NCI-H2081 (cell line): Measurements from ENCODE around the gene ATP2B2.
"Not testable (repeated sequence)": the region's sequence is repeated elsewhere in the genome, so short reads cannot be mapped to it uniquely, and the experiment has no call there.

Experiments used
- DNase-seq, 2 experiments: peaks; one replicate each; lab custom pipeline; 2025; lab: John Stamatoyannopoulos, UW

Gene ATP2B2

DNA sequence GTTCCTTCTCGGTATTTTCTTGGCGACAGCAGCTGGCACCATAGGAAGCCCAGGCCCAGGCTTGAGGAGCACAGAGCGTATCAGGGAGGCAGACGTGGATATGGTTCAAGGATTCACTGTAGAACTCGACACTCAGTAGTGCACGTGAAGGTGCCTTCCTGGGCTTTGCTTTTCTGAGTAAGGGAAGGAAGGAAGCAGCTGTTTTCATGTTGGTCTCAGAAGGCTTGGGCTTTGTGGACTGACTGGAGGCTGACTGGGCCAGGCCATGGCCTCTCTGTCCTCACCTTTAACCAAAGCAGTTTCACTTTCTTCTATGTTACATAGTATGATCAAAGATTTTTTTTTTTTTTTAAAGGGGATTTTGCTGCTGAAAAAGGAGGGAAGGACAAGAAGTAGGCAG, 205.7 kb downstream of the ATP2B2 start:
- DNase-seq, result no peak

DNA sequence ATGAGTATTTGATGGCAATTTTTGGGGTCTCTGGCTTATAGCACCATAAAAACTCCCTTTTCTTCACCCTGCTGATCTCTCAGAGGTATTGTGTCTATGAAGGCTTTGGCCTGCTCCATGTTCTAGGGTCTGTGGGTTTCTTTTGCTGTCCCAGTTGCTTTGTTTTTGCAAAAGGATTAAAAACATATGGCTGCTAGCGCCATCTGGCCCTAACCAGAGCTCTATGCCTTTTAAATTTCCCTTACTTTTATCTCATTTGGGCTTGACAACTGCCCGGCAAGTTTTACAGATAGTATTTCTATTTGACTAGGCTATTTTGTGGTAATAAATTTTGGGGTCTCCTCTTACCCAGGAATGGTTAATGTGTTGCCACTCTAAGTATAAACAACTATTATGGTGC, 206.2 kb downstream of the ATP2B2 start:
- no peak for DNase-seq

DNA sequence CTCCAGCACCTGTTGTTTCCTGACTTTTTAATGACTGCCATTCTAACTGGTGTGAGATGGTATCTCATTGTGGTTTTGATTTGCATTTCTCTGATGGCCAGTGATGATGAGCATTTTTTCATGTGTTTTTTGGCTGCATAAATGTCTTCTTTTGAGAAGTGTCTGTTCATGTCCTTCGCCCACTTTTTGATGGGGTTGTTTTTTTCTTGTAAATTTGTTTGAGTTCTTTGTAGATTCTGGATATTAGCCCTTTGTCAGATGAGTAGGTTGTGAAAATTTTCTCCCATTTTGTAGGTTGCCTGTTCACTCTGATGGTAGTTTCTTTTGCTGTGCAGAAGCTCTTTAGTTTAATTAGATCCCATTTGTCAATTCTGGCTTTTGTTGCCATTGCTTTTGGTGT, 207.3 kb downstream of the ATP2B2 start:
- not testable (repeated sequence) for DNase-seq

DNA sequence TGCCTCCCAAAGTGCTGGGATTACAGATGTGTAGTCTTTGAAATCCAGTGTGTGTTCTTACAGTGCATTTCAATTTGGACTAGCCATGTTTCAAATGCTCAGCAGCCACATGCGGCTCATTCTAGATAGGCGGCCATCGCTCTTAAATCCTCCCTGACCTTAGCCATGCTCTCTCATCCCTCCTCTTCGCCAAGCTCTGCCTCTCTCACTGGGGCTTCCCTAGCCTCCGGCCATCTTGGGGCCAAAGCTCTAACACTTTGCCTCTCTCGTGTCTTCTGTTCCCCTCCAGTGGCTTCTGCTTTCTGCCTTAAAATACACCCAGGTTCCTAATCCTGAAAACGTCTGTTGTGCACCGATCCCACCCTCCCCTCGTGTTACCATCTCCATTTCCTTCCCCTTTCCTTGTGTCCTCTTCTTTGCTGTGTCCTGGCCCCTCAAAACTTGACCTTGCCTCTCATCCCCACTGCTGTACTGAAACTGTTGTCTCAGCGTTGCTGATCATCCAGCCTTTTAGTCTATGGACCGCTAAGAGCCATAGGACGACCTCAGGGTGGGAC, 211.3 kb downstream of the ATP2B2 start:
- DNase-seq, result no peak

DNA sequence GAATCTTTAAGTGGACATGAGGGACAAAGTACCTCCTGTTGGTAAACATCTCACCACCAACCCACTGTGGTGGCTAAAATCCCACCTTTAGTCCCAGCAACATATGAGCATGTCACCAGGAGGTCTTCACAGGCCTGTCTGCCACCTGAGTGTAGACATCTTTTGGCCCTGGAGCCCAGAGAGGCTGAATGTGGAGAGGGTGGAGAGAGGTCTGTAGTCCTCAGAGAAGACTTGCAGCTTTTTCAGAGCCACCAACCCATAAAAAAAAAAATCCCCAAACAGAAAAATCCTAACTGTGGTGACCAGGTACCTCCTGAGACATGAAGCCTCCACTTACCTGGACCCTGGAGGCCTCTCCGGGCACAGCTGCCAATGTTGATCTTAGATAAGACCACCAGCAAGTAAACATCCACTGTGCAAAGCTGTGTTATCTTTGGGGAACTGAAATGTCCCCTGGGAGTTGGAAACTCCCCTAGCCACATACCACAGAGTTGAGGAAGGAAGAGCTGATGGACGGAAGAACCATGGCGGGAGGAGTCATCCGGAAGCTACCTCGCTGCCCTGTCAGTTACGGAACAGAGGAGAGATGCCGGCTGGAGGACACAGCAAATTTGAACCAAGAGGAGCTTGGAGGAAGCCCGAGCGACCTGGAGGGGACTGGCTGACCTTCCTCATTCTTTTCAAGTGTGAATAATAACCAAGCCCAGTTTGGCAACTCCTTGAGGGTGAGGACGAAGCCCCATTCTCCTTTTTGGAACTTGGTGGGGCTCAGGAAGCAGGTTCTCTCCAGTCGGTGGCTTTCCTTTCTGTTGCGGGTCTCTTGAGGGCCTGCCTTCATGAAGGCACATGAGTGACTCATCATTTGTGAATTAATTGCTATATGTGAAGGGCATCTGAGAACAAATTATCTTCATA, 212.6 kb downstream of the ATP2B2 start, which contains the start of gene GHRL:
TSS of gene GHRL (minus strand) at position 443 of the 915 bp plus-strand sequence. CDS start 2,767 bp downstream, outside the sequence.
- no peak for DNase-seq

DNA sequence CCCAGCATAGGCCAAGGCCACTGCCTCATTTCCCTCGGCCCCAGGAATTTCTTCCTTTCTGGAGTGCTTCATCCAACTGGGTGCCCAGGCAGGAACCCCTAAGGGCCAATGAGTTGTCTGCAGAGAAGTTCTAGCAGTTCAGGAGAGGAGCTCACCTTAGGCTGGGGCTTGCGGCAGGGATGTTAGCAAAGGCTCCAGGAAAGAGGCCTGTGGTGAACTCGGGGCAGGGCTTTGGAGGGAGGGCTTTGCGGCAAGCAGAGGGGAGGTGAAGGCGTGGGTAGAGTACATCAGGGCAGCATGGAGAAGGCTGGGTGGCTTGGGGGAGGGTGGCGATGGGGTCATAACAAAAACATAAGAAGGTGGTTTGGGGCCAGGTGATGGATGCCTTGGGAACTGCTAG, 213.7 kb downstream of the ATP2B2 start:
- DNase-seq, result no peak

DNA sequence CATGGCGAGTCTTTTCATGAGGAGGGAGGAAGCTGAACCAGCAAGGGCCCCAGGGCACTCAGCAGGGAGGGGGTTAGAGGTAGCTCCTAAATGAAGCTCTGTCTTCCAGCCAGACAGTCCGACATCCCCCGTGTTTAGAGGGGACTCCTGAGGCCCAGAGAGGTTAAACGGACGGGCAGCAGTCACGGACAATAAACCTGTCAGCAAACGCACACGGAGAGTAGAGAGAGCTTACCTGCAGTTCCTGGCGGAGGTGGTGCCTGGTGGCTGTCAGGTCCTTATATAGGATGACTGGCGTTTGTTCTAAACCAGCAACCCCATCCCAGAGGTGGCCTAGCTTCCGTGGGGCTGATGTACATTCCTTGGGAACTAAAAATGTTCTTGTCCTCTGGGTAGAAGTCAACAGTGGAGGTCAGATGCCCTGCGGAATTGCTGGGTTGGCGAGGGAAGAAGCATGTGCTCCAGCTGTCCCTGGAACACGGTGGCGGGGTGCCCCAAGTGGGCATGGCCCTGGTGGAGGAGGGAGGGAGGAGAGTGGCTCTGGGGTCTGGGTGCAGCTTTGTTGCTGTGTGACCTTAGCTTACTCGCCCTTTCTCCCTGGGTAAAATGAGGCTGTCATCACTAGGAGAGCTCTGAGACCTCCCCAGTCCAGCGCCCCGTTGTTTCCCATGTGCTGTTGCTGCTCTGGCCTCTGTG, 214.8 kb downstream of the ATP2B2 start:
- no peak for DNase-seq

DNA sequence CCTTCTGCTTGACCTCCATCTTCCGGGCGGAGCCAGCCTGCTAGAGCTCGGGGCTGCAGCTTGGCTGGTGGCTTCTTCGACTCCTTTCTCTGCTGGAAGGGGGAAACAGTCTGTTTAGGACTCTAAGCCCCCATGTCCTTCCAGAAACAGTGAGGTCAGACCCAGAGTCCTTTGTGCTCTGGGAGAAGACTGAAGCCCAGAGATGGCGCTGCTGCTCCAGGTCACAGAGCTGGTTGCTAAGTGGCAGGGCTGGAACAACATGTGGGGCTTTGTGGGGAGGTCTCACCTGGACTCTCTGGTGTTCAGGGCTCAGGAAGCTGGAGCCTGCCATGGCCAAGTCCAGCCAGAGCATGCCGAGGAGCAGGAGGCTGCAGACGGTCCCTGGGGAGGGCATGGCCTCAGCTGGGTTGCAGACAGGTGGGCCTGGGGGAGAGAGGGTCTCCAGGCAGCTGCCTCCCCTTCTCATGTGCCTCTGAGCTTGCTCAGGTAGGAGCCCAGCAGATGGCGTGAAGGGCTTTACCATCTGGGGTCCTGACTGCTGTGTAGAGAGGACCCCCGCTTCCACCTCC, 215.5 kb downstream of the ATP2B2 start:
- no peak for DNase-seq

DNA sequence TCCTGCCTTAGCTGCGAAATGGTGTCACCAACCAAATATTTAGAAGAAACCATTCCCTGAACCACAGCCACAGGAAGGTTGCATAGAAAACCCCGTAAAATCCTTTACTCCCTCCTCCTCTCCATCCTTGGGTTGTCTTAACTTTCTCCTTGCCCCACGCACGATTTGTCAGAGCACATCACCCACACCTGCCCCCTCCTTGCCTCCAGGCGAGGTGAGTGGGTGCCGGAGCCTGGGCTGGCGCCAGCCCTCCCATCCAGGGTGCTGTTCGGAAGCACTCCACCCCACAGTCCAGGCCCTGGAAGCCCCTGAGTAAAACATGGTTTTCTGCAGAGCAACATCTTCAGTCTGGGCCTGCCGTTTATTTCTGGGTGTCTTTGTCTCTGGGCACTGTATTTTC, 216.3 kb downstream of the ATP2B2 start:
- DNase-seq, result no peak

DNA sequence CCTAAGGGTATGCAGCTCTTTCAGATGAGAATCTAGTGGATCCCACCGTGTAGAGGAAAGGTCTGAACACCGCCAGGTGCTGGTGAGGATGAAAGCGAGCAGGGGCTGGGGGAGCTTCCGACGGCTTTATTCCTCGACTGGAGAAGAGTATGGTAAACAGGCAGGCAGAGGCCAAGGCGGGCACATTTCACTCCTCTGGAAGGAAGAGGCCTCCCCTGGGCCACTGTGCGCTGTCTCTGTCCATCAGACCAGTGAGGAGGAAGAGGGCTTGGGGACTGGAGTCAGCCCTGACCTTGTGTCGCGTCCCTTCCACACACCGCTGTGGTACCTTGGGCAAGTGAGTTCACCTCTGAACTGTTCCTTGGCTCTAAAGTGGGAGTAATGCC, 216.8 kb downstream of the ATP2B2 start:
- no peak for DNase-seq

DNA sequence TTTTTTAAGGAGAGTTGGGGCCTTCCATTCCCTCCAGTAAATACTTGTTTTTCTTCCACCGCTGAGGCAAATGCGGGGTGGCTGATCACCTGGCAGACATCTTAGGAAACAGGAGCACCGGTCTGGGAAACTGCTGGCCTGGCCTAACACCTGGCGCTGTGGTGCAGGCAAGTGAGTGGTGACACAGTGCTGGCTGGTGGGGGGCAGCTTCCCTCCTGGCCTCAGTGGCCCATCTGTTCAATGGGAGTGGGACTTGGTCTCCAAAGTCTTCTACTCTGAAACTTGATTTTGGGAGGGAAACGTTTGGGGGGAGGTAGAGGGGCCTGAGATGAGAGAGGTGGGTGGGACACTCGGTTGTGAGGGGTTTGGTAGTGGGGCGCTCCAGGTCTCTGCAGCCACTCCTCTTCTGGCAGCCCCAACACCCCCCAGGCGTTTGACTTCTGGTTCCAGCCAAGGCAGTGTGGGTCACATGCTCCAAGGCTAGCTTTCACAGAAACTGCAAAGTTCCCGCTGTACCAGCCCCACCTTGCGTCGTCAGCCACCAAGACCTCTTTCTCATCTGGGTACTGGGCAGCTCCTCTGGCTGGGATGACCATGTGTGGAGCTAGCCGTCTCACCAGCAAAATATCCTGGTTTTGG, 217.3 kb downstream of the ATP2B2 start:
- DNase-seq, result no peak

DNA sequence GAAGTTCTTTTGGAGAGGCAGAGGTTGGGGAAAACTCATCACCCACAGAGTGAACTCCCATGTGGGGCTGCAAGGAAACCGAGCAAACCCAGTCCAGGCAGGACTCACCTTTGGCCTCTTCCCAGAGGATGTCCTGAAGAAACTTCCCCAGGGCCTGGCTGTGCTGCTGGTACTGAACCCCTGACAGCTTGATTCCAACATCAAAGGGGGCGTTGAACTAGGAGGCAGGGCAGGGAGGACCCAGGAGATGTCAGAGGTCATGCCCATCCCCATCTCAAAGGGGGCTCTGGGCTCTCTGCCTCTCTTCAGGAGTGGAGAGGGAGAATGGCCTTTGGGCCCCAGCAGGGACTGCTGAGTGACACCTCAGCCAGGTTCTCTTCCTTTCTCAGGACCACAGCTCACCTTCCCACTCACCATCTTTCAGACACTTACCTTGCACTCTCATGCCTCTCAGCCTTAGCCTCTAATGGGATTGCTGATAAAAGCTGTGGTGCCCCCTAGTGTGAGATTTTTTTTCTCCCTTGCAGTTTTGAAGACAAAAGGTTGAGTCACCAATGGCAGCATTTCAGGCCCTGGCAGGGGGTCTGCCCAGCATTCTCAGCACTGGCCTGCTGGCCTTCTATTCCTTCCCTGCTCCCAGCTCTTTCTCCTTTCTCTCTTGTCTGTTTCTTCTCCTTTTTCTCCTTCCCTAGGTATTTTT, 218.6 kb downstream of the ATP2B2 start:
- DNase-seq, result peak; percentile 56 to 82

DNA sequence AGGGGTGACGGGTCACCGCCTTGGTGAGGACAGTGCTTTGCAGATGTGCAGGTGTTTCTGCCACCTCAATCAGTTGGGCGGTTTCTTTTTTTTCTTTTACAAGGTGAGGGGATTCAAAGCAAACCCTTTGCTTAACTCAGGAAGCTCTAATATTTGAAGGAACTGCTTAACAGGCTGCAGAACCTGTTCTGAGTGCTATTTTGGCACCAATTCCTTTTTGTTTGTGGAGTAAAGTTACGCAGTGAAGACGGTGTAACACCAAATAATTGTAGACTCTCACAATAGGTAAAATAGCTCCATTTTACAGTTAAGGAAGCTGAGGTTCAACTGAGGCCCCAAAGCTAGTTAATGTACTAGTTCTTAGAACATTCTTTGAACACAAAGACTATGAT, 219.3 kb downstream of the ATP2B2 start:
- DNase-seq, result no peak

DNA sequence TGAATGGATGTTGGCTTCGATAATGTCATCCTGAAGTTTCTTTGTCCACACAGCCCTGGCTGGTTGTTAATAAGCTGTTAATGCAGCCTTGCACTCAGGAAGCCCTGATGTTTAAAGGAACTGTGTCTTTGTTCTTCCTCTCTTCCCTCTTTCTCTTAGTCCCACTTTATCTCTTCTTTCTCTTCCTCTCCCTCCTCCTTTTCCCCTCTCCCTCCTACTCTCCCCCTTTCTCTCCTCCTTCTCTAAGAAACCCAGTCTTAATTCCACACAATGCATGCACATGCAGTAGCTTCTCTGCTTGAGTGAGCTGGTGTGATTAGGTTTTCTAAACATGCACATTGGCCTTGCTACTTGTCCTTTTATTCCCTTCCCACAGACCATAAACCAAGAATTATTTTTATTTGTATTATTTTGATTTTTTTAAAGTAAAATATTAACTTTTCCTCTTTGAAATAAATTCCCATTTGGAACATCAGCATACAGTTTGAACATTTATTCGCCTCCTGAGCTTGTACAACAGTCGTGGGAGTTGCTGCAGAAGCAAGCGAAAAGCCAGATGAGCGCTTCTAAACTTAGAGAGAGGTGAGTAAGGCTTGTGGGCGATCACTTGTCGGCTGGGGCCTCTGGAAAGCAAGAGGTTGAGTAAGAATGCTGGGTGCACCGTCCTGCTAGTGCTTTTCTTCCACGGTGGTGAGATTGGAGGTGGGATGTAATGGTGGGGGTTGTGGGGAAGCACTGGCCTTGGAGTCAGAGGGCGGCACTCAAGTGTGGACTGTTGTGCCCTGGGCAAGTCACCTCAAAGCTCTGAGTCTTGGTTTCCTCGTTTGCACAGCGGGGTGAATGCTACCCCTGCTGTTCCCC, 219.9 kb downstream of the ATP2B2 start:
- no peak for DNase-seq

DNA sequence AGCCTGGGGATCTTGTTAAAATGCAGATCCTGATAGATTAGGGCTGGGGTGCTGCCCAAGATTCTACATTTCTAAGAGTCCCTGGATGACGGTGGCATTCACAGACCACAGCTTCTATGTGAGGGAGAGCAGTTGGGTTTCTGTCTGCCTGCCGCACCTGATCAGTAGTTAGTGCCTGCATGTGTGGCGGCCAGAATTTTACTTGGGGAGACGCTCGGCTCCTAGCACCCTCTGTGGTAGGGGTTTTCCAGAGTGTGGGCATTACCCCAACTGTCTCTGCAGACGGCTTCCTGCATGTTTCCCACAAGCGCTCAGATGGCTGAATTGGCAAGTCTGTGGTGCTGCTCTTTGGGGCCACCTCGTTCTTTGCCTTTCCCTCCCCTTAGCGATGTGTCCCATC, 220.9 kb downstream of the ATP2B2 start:
- no peak for DNase-seq

DNA sequence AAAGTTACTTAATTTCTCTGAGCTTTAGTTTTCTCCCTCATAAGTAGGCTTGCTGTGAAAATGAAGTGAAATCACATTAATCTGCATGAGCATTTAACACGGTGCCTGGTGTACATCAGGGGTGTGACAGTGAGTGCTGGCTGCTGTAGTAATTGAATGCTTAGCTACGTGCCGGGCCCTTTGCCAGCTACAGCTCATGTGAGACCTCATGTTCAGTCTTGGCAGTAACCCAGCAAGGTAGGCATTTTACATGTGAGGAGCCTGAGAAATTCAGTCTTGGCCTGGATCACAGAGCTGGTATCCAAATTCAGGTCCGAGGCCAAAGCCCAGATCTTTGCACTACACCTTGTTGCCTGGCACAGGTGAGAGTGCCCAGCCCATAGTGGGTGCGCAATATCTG, 221.7 kb downstream of the ATP2B2 start:
- peak; percentile 74 to 84 for DNase-seq

DNA sequence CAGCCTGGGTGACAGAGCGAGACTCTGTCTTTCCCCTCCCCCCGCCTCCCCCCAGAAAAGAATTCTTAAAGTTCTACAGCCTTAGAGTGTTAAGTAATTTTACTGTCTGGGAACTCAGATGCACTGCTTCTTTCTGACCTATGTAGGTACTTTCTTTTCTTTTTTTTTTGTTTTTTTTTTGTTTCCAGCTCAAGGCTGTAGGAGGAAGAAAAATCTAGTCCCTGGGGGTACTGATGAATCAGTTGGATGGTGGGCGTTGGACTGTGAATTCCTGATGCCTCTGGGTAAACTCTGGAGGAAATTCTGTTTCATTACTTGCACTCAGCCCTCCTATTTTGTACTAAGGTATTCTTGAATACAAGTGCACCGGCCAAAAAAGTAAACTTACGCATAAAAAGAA, 223.4 kb downstream of the ATP2B2 start:
- no peak for DNase-seq

DNA sequence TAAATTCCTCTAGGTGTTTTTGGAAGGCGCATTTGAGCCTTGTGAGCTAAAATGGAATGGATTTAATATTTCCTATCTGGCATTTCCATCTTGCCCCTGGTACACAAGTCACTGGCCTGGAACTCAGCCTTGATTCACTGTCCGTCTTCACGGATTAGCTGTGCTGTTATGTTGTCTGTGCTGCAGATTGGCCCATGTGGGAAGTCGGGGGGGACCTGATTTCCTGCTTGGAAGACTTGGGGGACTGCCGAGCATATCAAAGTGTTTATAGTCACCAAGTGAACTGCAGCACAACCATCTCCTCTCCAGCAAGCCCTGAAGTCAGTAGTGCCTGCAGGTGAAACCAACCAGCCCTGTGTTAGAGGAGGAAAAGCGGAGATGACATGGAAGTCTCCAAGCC, 224.8 kb downstream of the ATP2B2 start:
- no peak for DNase-seq

DNA sequence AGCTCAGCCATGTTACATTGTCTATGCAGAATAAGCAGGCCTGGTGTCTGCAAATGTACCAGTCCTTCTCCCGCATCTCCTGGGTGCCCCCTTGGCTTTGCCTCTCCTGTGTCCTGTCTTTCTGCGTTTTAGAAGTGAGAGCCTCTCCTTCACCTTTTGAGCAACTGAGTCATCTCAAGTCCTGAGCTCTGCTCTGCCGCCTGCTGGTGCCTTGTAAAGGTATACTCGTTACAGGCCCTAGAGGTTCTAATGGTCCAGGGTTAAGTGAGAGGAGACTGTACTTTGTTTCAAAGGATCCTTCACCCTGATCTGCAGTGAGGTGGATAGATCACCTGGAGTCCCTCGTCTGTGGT, 225.2 kb downstream of the ATP2B2 start:
- DNase-seq, result no peak

DNA sequence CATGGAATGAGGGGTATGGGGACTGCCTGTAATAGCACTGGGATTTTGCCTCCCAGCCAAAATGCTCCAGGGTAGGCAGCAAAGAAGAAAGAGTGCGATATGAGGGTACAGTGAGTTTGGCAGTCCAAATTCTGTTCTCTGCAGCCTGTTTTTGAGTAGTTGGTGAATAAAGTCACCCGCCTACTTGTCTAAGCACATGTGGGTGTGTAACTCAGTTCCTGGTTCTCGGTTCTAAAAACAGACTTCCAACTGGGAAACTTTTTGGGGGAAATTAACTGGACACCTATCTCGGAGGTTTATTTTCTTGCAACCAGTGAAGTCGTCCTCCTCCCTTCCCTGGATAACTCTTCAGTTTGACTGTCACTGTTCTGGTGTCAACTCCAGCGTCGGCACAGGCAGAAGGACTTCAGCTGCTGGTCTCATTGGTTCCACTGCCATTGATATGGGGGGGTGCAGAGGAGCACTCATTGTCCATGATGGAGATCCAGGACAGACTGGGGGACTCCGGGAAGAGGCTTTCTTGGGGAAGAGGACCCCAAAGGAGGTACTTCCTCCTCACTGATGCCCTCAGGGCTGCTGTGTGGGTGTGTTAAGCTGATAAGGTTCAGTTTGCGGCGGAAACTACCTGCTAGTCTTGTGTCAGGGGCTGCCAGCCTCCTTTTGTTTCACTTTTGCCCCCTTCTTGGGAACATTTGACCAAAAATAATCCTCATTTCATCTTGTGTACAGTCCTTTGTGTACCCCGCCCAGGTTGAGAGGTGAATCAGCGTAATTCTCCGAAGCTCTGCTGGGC, 225.8 kb downstream of the ATP2B2 start:
- DNase-seq, result no peak
